H1 (cell line): Measurements from ENCODE around the gene TAS2R42. TPM values are rescaled to one million over a fixed set of nuclear protein-coding genes. Genes with fewer than 3 reads are reported as not detected.

ENCODE experiments used
- CBX8 ChIP-seq: fragments of 300-800, 300-1000 bp; sonication (generic); IDR thresholded peaks from 2 replicates; pipeline ENCODE4 v1.7.1; 2016; ENCODE audit warnings: low read depth, low read length, borderline replicate concordance
- MAFK ChIP-seq: IDR thresholded peaks from 2 replicates; pipeline ENCODE4 v1.6.1; 2012; ENCODE audit warnings: low read depth, mild to moderate bottlenecking, improper control_type of control experiment, low read length
- YY1 ChIP-seq: IDR thresholded peaks from 2 replicates; pipeline ENCODE4 v1.6.1; 2011; ENCODE audit warnings: low read depth, mild to moderate bottlenecking, low read length
- polyA plus RNA-seq, 7 experiments: library from polyadenylated mRNA; depleted of rRNA in 3 of 7; stranded (reverse) in 5 of 7; unstranded in 2 of 7; fragments of >200 nt in 5 of 7; fragments of 200-250 nt in 2 of 7; gene quantifications; 1 replicate in 5 of 7; 2 replicates in 1 of 7; 4 replicates in 1 of 7; pipeline versions ENCODE4 v1.2.1 to v1.2.3, GENCODE V29; 2011 to 2013; ENCODE audit warnings: missing spikeins in 2 of 7, mixed read lengths in 2 of 7
- total RNA-seq: library from RNA; stranded (reverse); fragmentation: NEBNext Ultra II Directional; extraction: Animal tissue kit (Norgen Biotek cat#: 25700); gene quantifications from 2 replicates; pipeline ENCODE4 v1.2.1, GENCODE V29; 2021

Gene TAS2R42
- total and polyA plus RNA-seq, 2 of the 8 experiments (the other 6 are each of a cell fraction or from before 2014, with no cell fraction given): not detected

- TF ChIP-seq YY1 (no peak), MAFK (no peak), CBX8 (no peak)
Measured at GRCh38 chr12:11178250-11178649, 8.5 kb downstream of the TAS2R42 start (continued).
